Jurkat, Clone E6-1 (cell line): ENCODE measurements around the gene KCTD17. TPM values are rescaled to one million over a fixed set of nuclear protein-coding genes. Genes with fewer than 3 reads are reported as not detected.
A peak's percentile ranks its signal among the peaks of the same experiment; 100 is the strongest.

Source experiments
- DNase-seq: peaks from one replicate; pipeline ENCODE4 v3.0.0-alpha.2; 2011; ENCODE audit warnings: low read depth, low spot score
- H3K4me3 ChIP-seq: 2 replicates; pipeline ENCODE4 v1.5.1; 2011; ENCODE audit warnings: mild to moderate bottlenecking, low read length, control low read depth, moderate library complexity
- polyA plus RNA-seq: library from polyadenylated mRNA; unstranded; fragments of >200 nt; gene quantifications from one replicate; pipeline ENCODE4 v1.2.1, GENCODE V29; 2012; ENCODE audit warnings: missing spikeins; ENCODE audit not compliant: insufficient read length, insufficient read depth

KCTD17 gene, protein sequence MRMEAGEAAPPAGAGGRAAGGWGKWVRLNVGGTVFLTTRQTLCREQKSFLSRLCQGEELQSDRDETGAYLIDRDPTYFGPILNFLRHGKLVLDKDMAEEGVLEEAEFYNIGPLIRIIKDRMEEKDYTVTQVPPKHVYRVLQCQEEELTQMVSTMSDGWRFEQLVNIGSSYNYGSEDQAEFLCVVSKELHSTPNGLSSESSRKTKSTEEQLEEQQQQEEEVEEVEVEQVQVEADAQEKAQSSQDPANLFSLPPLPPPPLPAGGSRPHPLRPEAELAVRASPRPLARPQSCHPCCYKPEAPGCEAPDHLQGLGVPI
- polyA plus RNA-seq = 33.9 TPM

DNA sequence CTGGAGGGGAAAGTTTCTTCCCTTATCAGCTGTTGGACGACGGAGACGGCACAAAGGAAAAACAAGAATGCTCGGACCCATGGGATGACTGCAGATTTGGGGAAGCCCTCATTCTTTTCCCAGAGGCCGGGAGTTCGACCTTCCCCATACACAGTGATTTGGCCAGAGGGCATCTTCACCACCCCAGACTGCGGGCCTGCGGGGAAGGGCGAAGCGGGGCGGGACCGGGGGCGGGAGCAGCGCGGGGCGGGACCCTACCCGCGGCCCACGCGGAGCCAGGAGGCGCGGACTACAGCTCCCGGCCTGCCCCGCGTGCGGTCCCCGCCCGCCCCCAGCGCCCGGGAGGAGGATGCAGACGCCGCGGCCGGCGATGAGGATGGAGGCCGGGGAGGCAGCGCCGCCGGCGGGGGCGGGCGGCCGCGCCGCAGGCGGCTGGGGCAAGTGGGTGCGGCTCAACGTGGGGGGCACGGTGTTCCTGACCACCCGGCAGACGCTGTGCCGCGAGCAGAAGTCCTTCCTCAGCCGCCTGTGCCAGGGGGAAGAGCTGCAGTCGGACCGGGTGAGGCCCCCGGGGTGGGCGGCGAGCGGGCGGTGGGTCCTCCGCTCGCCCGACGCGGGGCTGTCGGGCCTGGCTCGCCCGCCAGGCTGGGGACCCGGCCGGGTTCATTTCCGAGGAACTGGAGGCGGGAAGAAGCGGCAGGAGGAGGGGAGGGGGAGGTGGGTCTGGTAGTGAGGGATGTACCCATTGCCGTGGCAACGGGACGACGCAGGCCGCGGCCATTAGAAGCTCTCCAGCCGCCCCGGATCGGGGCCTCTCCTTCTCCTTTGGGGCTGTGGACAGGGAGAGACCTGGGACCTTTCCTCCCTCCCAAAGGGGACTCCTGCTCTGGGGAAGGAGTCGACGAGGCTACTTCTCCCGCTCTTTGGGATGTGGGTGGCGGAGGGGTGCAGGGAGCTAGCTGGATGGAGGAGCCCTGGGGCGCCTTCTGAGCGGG, at the start of gene KCTD17:
TSS of gene KCTD17 (plus strand) at position 352 of the 995 bp plus-strand sequence. CDS start at position 371, 19 bp downstream.
- H3K4me3 ChIP-seq = peak within 1 kb of the TSS; percentile 56
- DNase-seq = peak; percentile 33

DNA sequence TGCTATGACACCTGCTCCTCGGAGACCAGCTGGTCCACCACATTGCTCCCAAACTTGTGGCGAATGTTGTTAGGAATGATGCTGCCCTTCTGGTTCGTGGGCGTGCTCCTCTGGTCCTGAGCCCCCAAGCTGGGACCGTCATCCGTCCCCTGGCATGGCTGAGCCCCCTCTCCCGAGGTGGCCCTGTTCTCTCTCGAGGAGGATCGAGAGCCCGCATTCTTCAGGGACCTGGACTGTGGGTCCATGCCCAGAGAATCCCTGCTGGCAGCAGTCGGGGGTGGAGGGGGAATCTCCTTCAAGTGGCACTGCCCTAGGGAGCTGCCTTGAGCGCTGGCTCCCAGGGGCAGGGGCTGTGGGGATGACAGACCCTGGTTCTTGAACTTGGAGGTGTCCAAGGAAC, 49.7 kb upstream of the KCTD17 start:
- no peak for DNase-seq
- H3K4me3 ChIP-seq = no peak overlapping the region

DNA sequence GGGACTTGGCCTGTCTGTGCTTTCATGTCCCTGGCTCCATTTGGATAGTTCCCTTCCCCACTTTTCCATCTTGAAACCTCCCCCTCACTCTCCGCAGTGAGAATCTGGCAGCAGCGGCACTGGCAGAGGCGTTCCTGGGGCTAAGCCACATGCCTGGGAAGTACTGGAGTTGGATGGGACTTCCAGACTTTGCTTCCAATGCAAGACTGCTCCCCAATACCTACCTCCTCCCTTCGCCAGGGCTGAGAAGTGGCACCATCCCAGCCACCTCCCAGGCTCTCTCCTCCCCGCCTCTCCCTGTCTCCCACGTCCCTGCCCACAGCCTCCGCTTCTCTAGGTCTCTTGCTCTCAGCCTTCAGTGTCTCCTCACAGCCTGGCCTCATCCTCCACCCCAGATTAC, 48.9 kb upstream of the KCTD17 start:
- no peak overlapping the region for H3K4me3 ChIP-seq
- DNase-seq = no peak

DNA sequence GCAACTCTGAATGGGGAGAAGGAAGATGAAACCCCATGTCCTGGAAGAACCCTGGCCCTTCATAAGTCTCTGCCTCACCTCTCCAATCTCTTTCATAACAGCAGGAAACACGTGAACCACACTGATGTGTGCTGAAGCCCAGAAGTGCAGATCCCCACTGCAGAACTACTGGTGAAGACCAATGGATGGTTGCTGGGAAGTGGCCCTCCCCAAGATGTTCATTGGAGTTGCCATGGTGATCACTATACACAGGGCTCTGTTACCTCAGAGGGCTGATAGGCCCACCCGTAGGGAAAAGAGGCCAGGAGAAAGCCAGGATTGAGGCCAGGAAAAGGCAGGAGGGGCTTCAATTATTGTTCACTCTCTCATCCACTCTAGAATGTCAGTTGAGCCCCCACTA, 43.9 kb upstream of the KCTD17 start:
- H3K4me3 ChIP-seq = no peak overlapping the region
- DNase-seq = peak; percentile 29

DNA sequence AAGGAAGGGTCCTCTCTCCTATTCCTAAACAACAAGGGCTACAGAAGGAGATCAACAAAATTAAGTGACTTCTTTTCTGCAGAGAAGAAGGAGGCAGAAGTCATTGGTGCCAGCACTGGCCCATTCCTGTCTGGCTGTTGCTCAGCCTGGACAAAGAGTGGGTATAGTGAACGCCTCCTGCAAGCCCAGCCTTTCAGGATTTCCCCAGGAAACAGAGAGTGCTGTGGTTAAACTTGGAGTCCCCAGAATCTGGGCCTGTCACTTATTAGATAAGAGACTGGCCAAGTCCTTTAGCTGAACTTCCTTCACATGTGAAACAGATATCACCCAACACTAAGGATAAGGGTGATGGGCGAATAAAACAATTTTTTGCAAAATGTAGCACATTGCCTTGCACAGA, 43.2 kb upstream of the KCTD17 start:
- no peak for DNase-seq
- no peak overlapping the region for H3K4me3 ChIP-seq

DNA sequence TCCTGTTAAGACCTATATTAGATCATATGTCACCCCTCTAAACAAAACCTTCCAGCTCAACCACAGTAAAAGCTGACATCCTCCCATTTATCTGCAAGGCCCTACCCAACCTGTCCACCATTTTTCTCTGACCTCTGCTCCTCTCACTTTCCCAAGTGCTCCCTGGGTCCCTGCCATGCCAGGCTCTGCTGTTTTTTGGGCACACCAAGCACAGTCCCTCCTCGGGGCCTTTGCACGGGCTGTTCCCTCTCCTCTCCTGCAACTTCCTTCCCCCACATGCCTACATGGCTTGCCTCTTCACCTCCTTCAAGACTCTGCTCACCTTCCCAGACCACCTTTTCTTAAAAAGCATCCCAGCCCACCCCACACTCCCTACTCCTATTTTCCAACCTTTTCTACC, 42.1 kb upstream of the KCTD17 start:
- H3K4me3 ChIP-seq = no peak overlapping the region
- no peak for DNase-seq

DNA sequence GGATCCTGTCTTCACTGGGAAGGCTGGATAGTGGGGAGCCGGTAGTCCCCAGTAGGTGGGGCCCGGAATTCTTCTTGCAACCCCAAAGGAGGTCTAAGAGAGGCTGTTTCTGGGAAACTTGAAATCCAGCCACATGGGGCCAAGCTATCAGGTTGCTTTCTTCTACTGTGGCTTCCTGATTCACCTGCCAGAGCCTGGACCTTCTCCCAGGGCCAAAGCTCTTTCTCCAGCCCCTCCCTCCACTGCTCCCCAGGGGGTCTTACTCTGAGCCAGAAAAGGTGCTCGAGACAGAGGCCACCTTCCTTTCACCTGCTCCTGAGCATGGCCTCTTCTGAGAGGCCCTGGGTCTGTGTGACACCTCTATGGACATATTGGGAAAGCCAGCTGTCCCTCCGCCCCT, 41.4 kb upstream of the KCTD17 start:
- no peak overlapping the region for H3K4me3 ChIP-seq
- DNase-seq = no peak

DNA sequence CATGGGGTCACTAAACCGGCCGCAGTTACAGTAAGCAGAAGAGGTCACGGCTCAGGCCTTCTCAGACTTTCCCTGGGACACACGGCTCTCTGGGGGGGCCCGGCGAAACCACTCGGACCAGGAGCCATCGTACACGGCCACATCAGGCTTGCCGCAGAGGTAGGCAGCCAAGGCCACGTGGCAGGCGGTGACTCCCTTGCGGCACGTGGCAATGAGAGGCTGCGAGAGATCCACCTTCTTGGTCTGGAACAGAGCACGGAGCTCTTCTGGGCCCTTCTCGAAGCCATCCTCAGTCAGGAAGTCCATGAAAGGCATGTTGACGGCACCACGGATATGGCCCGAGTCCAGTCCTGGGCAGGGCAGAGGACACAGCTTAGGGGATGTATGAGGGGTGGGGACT, 40.6 kb upstream of the KCTD17 start:
- no peak for DNase-seq
- no peak overlapping the region for H3K4me3 ChIP-seq

DNA sequence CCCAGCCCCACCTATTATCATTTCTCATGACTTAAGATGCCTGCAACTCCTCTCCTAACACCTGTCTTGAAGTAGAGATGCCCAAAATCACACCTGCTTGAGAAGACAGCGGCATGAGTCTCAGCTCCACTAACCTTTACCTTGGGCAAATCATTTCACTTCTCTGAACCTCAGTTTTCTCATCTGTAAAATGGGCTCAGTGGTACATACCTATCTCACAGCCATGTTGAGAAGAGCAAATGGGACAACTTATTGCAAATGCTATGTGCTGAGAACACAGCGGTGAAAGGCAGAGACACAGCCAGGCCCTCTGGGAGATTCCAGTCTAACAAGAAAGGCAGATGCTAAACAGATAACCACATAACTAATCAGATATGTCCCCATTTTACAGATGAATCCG, 40.1 kb upstream of the KCTD17 start:
- DNase-seq = no peak
- H3K4me3 ChIP-seq = no peak overlapping the region

DNA sequence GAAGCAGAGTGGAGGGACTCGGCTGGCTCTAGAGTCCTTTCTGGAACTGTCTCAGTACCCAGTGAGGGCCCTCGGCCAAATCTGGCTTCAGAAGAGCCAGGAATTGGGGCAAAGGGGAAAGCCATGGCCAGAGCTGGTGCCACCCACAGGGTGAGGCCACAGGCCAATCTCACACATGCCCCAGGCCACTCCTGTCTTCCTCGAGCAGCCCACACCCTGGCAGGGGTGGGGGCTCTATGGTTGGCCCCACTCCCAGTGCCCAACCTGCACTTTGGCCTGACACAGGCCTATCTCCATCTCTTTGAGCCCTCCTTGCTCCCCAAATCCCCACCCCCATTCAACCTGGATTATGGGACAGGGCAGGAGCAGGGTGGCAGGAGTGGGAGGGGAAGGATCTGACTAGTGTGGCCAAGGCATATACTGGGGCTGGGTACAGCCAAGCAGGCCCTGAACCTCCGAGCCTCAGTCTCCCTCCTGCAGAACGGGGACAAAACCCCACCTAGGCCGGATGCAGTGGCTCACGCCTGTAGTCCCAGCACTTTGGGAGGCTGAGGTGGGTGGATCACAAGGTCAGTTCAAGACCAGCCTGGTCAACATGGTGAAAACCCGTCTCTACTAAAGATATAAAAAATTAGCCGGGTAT, 39.2 kb upstream of the KCTD17 start:
- no peak overlapping the region for H3K4me3 ChIP-seq
- no peak for DNase-seq

DNA sequence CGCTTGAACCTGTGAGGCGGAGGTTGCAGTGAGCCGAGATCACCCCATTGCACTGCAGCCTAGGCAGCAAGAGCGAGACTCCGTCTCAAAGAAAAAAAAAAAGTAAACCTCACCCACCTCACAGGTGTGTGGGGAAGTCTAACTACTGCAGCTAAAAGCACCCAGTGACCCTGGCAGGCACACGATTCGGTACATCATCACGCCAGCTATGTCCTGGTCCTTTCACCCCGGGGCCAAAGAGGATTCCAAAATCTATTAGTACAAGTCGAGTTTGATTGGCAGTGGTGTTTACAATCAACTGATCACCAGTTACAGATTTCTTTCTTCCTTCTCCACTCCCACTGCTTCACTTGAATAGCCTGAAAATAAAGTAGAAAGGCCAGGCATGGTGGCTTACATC, 38.6 kb upstream of the KCTD17 start:
- no peak overlapping the region for H3K4me3 ChIP-seq
- no peak for DNase-seq

DNA sequence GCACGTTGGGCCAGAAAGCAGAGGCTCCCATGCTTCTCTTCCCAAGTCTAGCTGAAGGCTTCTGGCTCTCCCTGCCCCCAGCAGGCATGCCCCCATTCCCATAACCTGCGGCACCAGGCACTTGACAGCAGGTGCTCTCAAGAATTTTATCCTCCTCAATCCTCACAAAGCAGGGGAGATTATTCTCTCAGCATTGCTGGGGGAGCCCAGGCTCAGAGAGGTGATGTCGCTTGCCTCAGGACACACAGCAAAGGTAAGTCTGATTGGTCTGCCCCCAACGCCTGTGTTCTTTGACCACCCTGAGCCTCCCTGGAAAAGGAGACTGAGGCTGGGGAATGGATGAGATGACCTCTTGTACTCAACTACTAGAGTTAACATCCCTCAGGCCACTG, 37.1 kb upstream of the KCTD17 start:
- no peak overlapping the region for H3K4me3 ChIP-seq

DNA sequence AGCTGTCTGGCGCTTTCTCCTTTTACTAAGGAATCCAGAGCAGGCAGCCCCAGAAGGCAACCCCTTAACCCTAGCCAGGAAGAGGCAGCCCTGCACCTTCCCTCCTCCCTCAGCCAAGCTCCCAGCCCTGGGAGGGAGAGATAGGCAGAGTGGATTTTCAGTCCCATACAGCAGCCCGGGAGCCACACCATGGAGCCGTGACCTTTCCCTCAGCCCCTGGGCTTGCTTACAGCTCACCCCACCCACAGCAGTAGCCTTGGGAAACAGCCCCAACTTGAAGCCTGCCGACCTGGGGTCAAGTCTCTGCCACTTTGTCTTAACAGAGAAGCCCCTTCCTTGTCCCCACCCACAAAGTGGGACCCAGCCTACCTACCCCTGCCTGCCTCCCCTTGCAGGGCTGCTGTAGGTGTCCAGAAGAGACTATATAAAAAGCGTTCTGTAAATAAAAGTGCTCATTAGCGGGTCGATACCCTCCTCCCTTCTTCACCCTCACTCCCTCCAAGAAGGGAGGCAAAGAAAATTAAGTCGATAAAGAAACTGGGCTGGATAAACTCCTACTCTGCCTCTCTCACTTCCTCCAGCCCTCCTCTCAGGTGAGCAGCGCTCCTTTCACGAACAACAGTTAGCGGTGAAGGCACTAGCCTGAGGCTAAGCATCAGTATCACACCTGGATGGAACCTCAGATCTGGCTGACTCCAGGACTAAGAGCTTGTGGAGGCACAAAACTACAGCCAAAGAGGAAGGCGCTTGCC, 36.5 kb upstream of the KCTD17 start:
- DNase-seq = no peak
- H3K4me3 ChIP-seq = no peak overlapping the region

More for the DNA sequence above, 37.1 kb upstream of the KCTD17 start:
- no peak for DNase-seq

DNA sequence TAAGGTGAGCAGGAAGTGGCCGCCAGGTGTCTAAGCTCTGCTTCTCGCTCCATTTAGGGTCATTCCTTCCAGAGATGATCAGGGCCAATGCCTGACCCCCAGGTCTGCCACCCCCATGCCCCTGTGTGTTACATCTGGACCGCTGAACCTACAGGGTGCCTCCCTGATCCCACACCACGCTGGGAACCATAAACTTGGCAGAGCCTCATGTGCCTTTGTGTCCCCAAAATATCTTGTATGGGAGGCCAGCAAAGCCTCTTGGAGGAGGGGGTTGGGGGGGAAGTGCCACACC, 36.0 kb upstream of the KCTD17 start:
- no peak overlapping the region for H3K4me3 ChIP-seq

DNA sequence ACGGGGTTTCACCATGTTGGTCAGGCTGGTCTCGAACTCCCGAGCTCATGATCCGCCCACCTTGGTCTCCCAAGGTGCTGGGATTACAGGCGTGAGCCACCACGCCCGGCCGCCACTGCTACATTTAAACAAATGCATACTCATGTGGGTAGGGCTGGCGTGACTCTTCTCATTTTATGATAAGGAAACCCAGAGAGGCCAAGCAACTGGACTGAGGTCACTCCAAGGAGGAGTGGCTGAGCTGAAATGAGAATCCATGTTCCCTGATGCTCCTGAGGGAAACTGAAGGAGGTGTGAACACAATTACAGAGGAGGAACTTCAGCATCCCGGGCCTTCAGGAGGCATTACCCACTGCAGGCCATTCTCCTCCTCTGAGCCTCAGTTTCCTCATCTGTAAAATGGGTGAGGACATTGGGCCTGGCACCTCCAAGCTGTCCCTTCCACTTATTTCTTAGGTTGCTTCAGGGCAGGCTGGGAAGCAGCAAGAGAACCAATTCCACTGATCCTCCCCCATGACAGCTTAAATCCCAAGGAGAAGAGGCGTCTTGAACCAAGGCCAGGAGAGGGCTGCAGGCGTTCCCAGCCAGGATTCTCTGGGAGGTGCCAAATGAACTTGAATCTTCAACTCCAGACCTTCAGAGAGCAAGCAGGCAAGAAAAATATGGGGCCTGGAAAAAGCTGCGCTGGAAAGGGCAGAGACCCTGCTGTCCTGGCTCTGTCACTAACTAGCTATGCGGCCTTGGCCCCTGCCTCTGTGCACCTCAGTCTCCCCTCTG, 35.2 kb upstream of the KCTD17 start:
- DNase-seq = no peak
- H3K4me3 ChIP-seq = no peak overlapping the region

More for the DNA sequence above, 36.0 kb upstream of the KCTD17 start:
- DNase-seq = no peak

DNA sequence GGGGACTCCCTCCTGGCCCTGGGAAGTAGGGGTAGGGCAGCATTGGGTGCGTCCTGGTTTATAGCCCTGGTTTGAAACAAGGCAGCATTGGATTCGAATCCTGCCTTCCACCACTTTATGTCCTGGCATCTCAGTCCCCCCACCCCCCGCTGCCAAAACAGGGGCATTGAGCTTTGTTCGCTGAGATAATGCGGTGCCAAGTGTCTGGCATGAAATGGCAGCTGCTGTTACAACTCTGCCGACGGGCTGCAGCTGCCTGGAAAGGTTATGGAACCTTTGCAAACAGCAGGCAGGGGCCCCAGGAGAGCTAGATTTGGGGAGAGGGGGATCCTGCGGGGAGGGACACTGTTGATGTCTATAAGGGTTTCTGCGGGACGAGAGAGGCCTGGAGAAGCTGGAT, 34.2 kb upstream of the KCTD17 start:
- H3K4me3 ChIP-seq = no peak overlapping the region

DNA sequence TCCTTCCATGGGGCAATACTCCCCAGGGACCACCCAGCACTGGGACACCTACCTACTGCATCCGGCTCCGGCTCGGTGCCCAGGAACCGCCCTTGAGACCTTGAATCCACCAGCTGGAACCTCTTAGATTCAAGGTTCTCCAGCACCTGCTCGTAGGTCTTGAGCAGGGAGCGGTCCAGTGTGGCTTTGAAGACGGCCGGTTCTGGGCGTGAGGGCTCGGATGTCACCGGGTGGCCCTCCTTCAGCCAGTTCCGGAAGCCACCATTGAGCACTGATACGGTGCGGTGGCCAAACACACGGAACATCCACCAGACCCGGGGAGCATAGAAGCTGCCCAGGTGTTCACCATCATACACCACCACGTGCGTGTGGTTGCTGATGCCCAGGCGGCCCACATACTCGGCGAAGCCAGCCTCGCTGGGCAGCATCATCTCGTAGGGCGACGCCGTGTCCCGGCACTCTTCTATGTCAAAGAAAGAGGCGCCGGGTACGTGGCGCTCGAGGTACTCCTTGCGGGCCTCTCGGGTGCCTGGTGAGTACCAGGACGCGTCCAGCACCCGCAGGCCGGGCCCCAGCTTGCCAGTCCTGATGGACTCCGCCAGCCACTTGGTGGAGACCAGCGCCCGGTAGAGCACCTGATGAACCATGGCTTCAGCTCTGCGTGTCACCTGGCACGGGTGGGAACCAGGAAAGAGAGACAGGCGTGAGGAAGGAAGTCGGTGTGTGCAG, 33.3 kb upstream of the KCTD17 start:
- DNase-seq = no peak

More for the DNA sequence above, 34.2 kb upstream of the KCTD17 start:
- no peak for DNase-seq

DNA sequence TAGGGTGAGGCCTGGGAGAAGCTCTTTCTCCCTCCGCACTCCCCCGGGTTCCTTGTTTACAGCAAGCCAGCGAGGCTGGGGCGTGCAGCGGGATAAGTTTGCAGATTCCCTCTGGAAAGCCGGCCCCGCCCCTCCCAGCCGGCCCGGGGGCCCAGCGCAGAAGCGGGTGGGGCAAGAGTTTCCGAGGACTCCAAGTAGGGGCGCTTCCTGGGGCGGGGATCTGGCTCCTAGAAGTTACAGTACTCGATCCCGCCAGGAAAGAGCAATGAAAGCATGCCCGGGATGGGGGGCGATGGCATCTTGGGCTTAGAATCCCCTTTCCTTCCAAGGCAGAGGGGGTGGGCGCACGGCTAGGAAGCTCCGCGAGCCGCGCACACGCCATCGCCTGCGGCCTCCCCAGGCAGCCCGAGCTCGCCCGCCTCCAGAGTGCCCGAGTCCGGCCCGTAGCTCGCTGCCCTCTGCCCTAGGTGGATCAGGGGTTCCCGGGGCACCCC, 32.7 kb upstream of the KCTD17 start:
- no peak for DNase-seq
- peak overlapping the region; percentile 91 for H3K4me3 ChIP-seq

More for the DNA sequence above, 33.3 kb upstream of the KCTD17 start:
- H3K4me3 ChIP-seq = no peak overlapping the region
